ENCODE results near the gene SDC3.

Gene SDC3

DNA sequence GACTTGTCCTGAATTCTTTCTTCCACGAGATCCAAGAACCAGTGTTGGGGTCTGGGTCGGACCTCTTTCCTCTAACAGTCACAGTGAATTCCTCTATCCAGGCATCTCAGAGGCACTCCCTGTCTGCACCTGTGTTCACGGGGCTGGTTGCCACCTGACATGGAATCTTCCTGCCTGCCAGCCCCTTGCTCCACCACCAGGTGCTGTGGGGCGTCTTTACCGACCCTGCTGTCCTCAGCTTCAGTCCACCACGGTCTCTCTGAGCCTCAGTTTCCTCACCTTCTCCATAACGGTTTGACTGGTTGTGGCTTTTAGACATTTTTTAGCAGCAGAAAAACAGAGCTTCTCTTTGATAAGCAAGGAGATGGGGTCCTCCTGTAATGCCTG, 62.7 kb downstream of the SDC3 start:
- H3K23ac ChIP-seq (ENCODE audit: low read length in 2 of 2) = no peak overlapping the region
- no peak overlapping the region for H3K9ac ChIP-seq (ENCODE audit: low read length)
- no peak overlapping the region for H3K4ac ChIP-seq (ENCODE audit: low read depth in 1 of 2, low read length in 2 of 2)
- H2BK120ac ChIP-seq (ENCODE audit: low read depth, low read length) = peak overlapping the region; percentile 4
- no peak overlapping the region for H3K4me2 ChIP-seq (ENCODE audit: low read length, poor library complexity, severe bottlenecking)
- H4K91ac ChIP-seq (ENCODE audit: low read length) = no peak overlapping the region
- no peak overlapping the region for H3K14ac ChIP-seq (ENCODE audit: low read length in 2 of 2)
- no peaks in the 10 kb centered on the region for H3K36me3 ChIP-seq (ENCODE audit: control insufficient read depth in 1 of 2, insufficient read depth in 2 of 2, low read depth in 1 of 2, low read length in 2 of 2)
- H3K4me1 ChIP-seq (ENCODE audit: control insufficient read depth, insufficient read depth, low read depth, low read length) = peaks cover 19% of the 10 kb centered on the region
- no peak overlapping the region for H3K4me3 ChIP-seq (ENCODE audit: insufficient read depth in 1 of 2, low read depth in 1 of 2, low read length in 2 of 2)
- peak overlapping the region; percentile 26 for H2BK15ac ChIP-seq (ENCODE audit: low read depth, poor library complexity, severe bottlenecking)
- no peak overlapping the region for H3K18ac ChIP-seq (ENCODE audit: low read depth in 1 of 2, low read length in 2 of 2)
- no peak overlapping the region for H3K27ac ChIP-seq (ENCODE audit: low read length, poor library complexity, severe bottlenecking)
- no peaks in the 10 kb centered on the region for H3K79me1 ChIP-seq (replicated peaks; ENCODE audit: low read length, poor library complexity, severe bottlenecking)
- H3K9me3 ChIP-seq (ENCODE audit: control insufficient read depth, low read length) = no peaks in the 10 kb centered on the region
- peaks cover 0 to 95% of the 10 kb centered on the region in 2 experiments for H3K27me3 ChIP-seq (ENCODE audit: control insufficient read depth in 1 of 2, insufficient read depth in 1 of 2, low read length in 2 of 2)
- H2AFZ ChIP-seq (ENCODE audit: low read depth, low read length) = no peak overlapping the region
- no peak overlapping the region for H2AK5ac ChIP-seq (ENCODE audit: low read length, severe bottlenecking)
- H2BK12ac ChIP-seq (ENCODE audit: low read length in 2 of 2) = peak overlapping the region in 1 of 2 experiments; percentile 70
- no peak overlapping the region for H2BK5ac ChIP-seq (ENCODE audit: low read depth, low read length, poor library complexity, severe bottlenecking)
- H4K8ac ChIP-seq (ENCODE audit: low read length) = peak overlapping the region; percentile 7
- no peak for DNase-seq
- WGBS = 73% methylated on average over 7 of the region's 7 CpGs

DNA sequence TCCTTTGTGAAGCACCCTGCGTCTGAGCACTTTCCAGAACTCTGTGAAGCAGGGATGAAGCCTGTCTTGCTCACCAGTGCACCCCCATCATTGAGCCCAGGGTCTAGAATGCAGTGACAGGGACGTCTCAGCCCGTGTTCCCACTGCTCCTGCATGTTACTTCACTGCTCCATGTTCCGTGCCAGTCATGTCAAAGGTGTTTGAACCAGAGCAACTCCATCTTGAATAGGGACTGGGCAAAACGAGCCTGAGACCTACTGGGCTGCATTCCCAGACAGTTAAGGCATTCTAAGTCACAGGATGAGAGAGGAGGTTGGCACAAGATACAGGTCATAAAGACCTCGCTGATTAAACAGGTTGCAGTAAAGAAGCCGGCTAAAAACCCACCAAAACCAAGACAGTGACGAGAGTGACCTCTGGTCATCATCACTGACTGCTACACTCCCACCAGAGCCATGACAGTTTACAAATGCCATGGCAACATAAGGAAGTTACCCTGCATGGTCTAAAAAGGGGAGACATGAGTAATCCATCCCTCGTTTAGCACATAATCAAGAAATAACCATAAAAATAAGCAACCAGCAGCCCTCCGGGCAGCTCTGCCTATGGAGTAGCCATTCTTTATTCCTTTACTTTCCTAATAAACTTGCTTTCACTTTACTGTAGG, 63.2 kb downstream of the SDC3 start:
- H2BK12ac ChIP-seq (ENCODE audit: low read length in 2 of 2) = no peak overlapping the region
- H2BK15ac ChIP-seq (ENCODE audit: low read depth, poor library complexity, severe bottlenecking) = no peak overlapping the region
- no peak overlapping the region for H4K91ac ChIP-seq (ENCODE audit: low read length)
- H2BK120ac ChIP-seq (ENCODE audit: low read depth, low read length) = no peak overlapping the region
- no peaks in the 10 kb centered on the region for H3K36me3 ChIP-seq (ENCODE audit: control insufficient read depth in 1 of 2, insufficient read depth in 2 of 2, low read depth in 1 of 2, low read length in 2 of 2)
- H3K27ac ChIP-seq (ENCODE audit: low read length, poor library complexity, severe bottlenecking) = no peak overlapping the region
- H3K4me2 ChIP-seq (ENCODE audit: low read length, poor library complexity, severe bottlenecking) = no peak overlapping the region
- no peak overlapping the region for H3K14ac ChIP-seq (ENCODE audit: low read length in 2 of 2)
- no peak for DNase-seq
- no peaks in the 10 kb centered on the region for H3K9me3 ChIP-seq (ENCODE audit: control insufficient read depth, low read length)
- H3K27me3 ChIP-seq (ENCODE audit: control insufficient read depth in 1 of 2, insufficient read depth in 1 of 2, low read length in 2 of 2) = peaks cover 0 to 95% of the 10 kb centered on the region in 2 experiments
- H3K18ac ChIP-seq (ENCODE audit: low read depth in 1 of 2, low read length in 2 of 2) = no peak overlapping the region
- no peaks in the 10 kb centered on the region for H3K79me1 ChIP-seq (replicated peaks; ENCODE audit: low read length, poor library complexity, severe bottlenecking)
- no peak overlapping the region for H2BK5ac ChIP-seq (ENCODE audit: low read depth, low read length, poor library complexity, severe bottlenecking)
- H3K23ac ChIP-seq (ENCODE audit: low read length in 2 of 2) = no peak overlapping the region
- H3K4ac ChIP-seq (ENCODE audit: low read depth in 1 of 2, low read length in 2 of 2) = peak overlapping the region in 1 of 2 experiments; percentile 15
- peaks cover 21% of the 10 kb centered on the region for H3K4me1 ChIP-seq (ENCODE audit: control insufficient read depth, insufficient read depth, low read depth, low read length)
- H3K9ac ChIP-seq (ENCODE audit: low read length) = no peak overlapping the region
- 71% methylated on average over 10 of the region's 10 CpGs for WGBS
- no peak overlapping the region for H3K4me3 ChIP-seq (ENCODE audit: insufficient read depth in 1 of 2, low read depth in 1 of 2, low read length in 2 of 2)
- no peak overlapping the region for H4K8ac ChIP-seq (ENCODE audit: low read length)
- no peak overlapping the region for H2AFZ ChIP-seq (ENCODE audit: low read depth, low read length)
- no peak overlapping the region for H2AK5ac ChIP-seq (ENCODE audit: low read length, severe bottlenecking)

DNA sequence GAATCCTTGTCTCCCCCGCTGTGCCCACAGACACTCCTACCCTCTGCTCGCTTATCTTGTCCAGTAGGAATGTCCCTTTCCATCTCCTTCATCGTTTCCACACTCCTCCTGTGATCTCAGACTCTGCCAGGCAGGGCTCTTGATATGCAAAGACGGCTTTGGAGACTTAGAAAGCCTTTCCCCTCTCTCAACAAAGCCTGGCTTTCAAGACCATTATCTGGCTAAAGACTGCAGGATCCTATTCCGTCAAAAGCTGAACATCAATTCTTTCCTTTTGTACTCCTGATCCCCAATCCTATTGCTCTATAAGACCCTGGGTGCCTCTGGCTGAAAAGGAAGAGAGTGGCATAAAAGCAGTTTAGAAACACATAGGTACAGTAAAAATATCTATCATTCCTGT, 63.9 kb downstream of the SDC3 start:
- WGBS = 50% methylated on average over 5 of the region's 5 CpGs
- no peak overlapping the region for H3K14ac ChIP-seq (ENCODE audit: low read length in 2 of 2)

GRCh38 chr1:30842697-30843354, 65.7 kb downstream of the SDC3 start:
- Histone ChIP-seq H2BK120ac (ENCODE audit: low read depth, low read length) (no peak overlapping the region), H3K4me3 (ENCODE audit: insufficient read depth in 1 of 2, low read depth in 1 of 2, low read length in 2 of 2) (no peak overlapping the region), H2BK15ac (ENCODE audit: low read depth, poor library complexity, severe bottlenecking) (no peak overlapping the region), H3K4me2 (ENCODE audit: low read length, poor library complexity, severe bottlenecking) (no peak overlapping the region), H4K8ac (ENCODE audit: low read length) (no peak overlapping the region), H3K27ac (ENCODE audit: low read length, poor library complexity, severe bottlenecking) (no peak overlapping the region), H3K18ac (ENCODE audit: low read depth in 1 of 2, low read length in 2 of 2) (no peak overlapping the region), H2AK5ac (ENCODE audit: low read length, severe bottlenecking) (no peak overlapping the region), H3K36me3 (ENCODE audit: control insufficient read depth in 1 of 2, insufficient read depth in 2 of 2, low read depth in 1 of 2, low read length in 2 of 2) (no peaks in the 10 kb centered on the region), H3K79me1 (replicated peaks; ENCODE audit: low read length, poor library complexity, severe bottlenecking) (no peaks in the 10 kb centered on the region), H3K9ac (ENCODE audit: low read length) (no peak overlapping the region), H3K14ac (ENCODE audit: low read length in 2 of 2) (no peak overlapping the region), H2BK12ac (ENCODE audit: low read length in 2 of 2) (no peak overlapping the region), H3K23ac (ENCODE audit: low read length in 2 of 2) (no peak overlapping the region), H4K91ac (ENCODE audit: low read length) (no peak overlapping the region), H3K4ac (ENCODE audit: low read depth in 1 of 2, low read length in 2 of 2) (no peak overlapping the region), H2AFZ (ENCODE audit: low read depth, low read length) (no peak overlapping the region), H3K9me3 (ENCODE audit: control insufficient read depth, low read length) (no peaks in the 10 kb centered on the region), H3K27me3 (ENCODE audit: control insufficient read depth in 1 of 2, insufficient read depth in 1 of 2, low read length in 2 of 2) (peaks cover 0 to 91% of the 10 kb centered on the region in 2 experiments), H2BK5ac (ENCODE audit: low read depth, low read length, poor library complexity, severe bottlenecking) (no peak overlapping the region), H3K4me1 (ENCODE audit: control insufficient read depth, insufficient read depth, low read depth, low read length) (peaks cover 20% of the 10 kb centered on the region)
- DNase-seq = peak; percentile 39
- 60% methylated on average over 6 of the region's 7 CpGs for WGBS

More for the DNA sequence above, 63.9 kb downstream of the SDC3 start:
- Histone ChIP-seq H3K36me3 (ENCODE audit: control insufficient read depth in 1 of 2, insufficient read depth in 2 of 2, low read depth in 1 of 2, low read length in 2 of 2) (no peaks in the 10 kb centered on the region), H2BK5ac (ENCODE audit: low read depth, low read length, poor library complexity, severe bottlenecking) (no peak overlapping the region), H3K9me3 (ENCODE audit: control insufficient read depth, low read length) (no peaks in the 10 kb centered on the region), H3K4me1 (ENCODE audit: control insufficient read depth, insufficient read depth, low read depth, low read length) (peaks cover 21% of the 10 kb centered on the region), H2AFZ (ENCODE audit: low read depth, low read length) (no peak overlapping the region), H3K4me2 (ENCODE audit: low read length, poor library complexity, severe bottlenecking) (no peak overlapping the region), H3K27me3 (ENCODE audit: control insufficient read depth in 1 of 2, insufficient read depth in 1 of 2, low read length in 2 of 2) (peaks cover 0 to 90% of the 10 kb centered on the region in 2 experiments), H3K27ac (ENCODE audit: low read length, poor library complexity, severe bottlenecking) (no peak overlapping the region), H3K9ac (ENCODE audit: low read length) (no peak overlapping the region), H3K18ac (ENCODE audit: low read depth in 1 of 2, low read length in 2 of 2) (no peak overlapping the region), H4K8ac (ENCODE audit: low read length) (no peak overlapping the region), H2BK120ac (ENCODE audit: low read depth, low read length) (no peak overlapping the region), H3K4ac (ENCODE audit: low read depth in 1 of 2, low read length in 2 of 2) (peak overlapping the region; percentile 15 to 19), H3K79me1 (replicated peaks; ENCODE audit: low read length, poor library complexity, severe bottlenecking) (no peaks in the 10 kb centered on the region), H3K23ac (ENCODE audit: low read length in 2 of 2) (no peak overlapping the region), H4K91ac (ENCODE audit: low read length) (no peak overlapping the region), H3K4me3 (ENCODE audit: insufficient read depth in 1 of 2, low read depth in 1 of 2, low read length in 2 of 2) (no peak overlapping the region), H2BK15ac (ENCODE audit: low read depth, poor library complexity, severe bottlenecking) (peak overlapping the region; percentile 57), H2BK12ac (ENCODE audit: low read length in 2 of 2) (peak overlapping the region in 1 of 2 experiments; percentile 49), H2AK5ac (ENCODE audit: low read length, severe bottlenecking) (no peak overlapping the region)
- no peak for DNase-seq

All from mesenchymal stem cell (in vitro differentiated cells and primary cell).